ENCODE results near the gene DNAJC16. TPM values are rescaled to one million over a fixed set of nuclear protein-coding genes. Genes with fewer than 3 reads are reported as not detected.

DNAJC16 gene
- total and polyA plus RNA-seq, 9 of the 15 experiments (the other 6 are each of a cell fraction or from before 2014, with no cell fraction given): 6.9 to 16.8 (median 12.8) TPM

DNA sequence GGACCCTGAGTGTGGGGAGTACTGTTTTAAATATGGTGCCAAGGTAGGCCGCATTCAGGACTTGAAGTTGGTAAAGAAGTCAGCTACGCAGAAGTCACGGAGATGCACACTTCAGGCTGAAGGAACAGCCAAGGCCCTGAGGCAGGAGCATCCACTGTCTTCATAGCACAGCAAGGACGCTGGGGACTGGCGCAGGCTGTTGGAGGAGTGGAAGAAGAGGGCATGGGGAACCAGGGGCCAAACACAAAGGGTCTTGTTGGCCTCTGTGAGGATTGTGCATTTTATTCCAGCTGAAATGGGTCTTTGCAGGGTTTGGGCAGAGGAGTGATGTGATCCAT lies 16.6 kb downstream of the DNAJC16 start (continued):
- TF ChIP-seq EP300 (IDR thresholded peaks at IDR 0.05; ENCODE audit: low read length): no peak
- no peak for TF ChIP-seq MXI1 (IDR thresholded peaks at IDR 0.05; ENCODE audit: low read depth, low read length)
- no peak for TF ChIP-seq ATF7 (IDR thresholded peaks at IDR 0.05)
- TF ChIP-seq BRCA1 (IDR thresholded peaks at IDR 0.05): no peak
- no peak for TF ChIP-seq BRCA1 (CRISPR knock-in tag; IDR thresholded peaks at IDR 0.05)
- TF ChIP-seq POLR2B (IDR thresholded peaks at IDR 0.05; ENCODE audit: low read depth, partially characterized antibody): no peak
- 0 out of 2 replicates have a peak, but pooled peaks have one; percentile 2 for TF ChIP-seq RBFOX2 (IDR thresholded peaks at IDR 0.05; ENCODE audit: low read depth, low read length)
- TF ChIP-seq ZNF239 (CRISPR knock-in tag; IDR thresholded peaks at IDR 0.05): no peak
- 0 out of 2 replicates have a peak, but pooled peaks have one; percentile 22 for TF ChIP-seq E2F3 (CRISPR knock-in tag; IDR thresholded peaks at IDR 0.05)
- TF ChIP-seq, protein P1, sequence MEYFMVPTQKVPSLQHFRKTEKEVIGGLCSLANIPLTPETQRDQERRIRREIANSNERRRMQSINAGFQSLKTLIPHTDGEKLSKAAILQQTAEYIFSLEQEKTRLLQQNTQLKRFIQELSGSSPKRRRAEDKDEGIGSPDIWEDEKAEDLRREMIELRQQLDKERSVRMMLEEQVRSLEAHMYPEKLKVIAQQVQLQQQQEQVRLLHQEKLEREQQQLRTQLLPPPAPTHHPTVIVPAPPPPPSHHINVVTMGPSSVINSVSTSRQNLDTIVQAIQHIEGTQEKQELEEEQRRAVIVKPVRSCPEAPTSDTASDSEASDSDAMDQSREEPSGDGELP (CRISPR knock-in tag; IDR thresholded peaks at IDR 0.05; ENCODE audit: borderline replicate concordance): peak; percentile 44; the same call in 1 of the 2 replicates
- no peak for TF ChIP-seq SREBF1 (IDR thresholded peaks at IDR 0.05; ENCODE audit: borderline replicate concordance, low read depth, low read length)
- no peak for TF ChIP-seq NFATC3 (IDR thresholded peaks at IDR 0.05)
- no peak for TF ChIP-seq PTBP1 (IDR thresholded peaks at IDR 0.05; ENCODE audit: low read depth, low read length)
- no peak for TF ChIP-seq ADNP (tag; IDR thresholded peaks at IDR 0.05)
- TF ChIP-seq SMC3 (conservative IDR thresholded peaks at IDR 0.05; ENCODE audit: insufficient read depth, low read depth, low read length): no peak
- no peak for TF ChIP-seq ZNF282 (CRISPR knock-in tag; IDR thresholded peaks at IDR 0.05)
- TF ChIP-seq, protein P2, sequence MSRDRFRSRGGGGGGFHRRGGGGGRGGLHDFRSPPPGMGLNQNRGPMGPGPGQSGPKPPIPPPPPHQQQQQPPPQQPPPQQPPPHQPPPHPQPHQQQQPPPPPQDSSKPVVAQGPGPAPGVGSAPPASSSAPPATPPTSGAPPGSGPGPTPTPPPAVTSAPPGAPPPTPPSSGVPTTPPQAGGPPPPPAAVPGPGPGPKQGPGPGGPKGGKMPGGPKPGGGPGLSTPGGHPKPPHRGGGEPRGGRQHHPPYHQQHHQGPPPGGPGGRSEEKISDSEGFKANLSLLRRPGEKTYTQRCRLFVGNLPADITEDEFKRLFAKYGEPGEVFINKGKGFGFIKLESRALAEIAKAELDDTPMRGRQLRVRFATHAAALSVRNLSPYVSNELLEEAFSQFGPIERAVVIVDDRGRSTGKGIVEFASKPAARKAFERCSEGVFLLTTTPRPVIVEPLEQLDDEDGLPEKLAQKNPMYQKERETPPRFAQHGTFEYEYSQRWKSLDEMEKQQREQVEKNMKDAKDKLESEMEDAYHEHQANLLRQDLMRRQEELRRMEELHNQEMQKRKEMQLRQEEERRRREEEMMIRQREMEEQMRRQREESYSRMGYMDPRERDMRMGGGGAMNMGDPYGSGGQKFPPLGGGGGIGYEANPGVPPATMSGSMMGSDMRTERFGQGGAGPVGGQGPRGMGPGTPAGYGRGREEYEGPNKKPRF (IDR thresholded peaks at IDR 0.05; ENCODE audit: low read depth, low read length): no peak
- TF ChIP-seq, protein P3, sequence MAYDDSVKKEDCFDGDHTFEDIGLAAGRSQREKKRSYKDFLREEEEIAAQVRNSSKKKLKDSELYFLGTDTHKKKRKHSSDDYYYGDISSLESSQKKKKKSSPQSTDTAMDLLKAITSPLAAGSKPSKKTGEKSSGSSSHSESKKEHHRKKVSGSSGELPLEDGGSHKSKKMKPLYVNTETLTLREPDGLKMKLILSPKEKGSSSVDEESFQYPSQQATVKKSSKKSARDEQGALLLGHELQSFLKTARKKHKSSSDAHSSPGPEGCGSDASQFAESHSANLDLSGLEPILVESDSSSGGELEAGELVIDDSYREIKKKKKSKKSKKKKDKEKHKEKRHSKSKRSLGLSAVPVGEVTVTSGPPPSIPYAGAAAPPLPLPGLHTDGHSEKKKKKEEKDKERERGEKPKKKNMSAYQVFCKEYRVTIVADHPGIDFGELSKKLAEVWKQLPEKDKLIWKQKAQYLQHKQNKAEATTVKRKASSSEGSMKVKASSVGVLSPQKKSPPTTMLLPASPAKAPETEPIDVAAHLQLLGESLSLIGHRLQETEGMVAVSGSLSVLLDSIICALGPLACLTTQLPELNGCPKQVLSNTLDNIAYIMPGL (CRISPR knock-in tag; IDR thresholded peaks at IDR 0.05): no peak
- TF ChIP-seq NRF1 (conservative IDR thresholded peaks at IDR 0.05 in 1 of 2, IDR thresholded peaks at IDR 0.05 in 1 of 2): peak in 1 of 2 experiments; percentile 29; a peak in 3 of 4 replicates
- no peak for TF ChIP-seq SAP30 (IDR thresholded peaks at IDR 0.05; ENCODE audit: borderline replicate concordance, insufficient read depth, low read depth, low read length, poor library complexity, severe bottlenecking)
- TF ChIP-seq RAD21 (CRISPR knock-in tag; conservative IDR thresholded peaks at IDR 0.05 in 1 of 2, IDR thresholded peaks at IDR 0.05 in 1 of 2): 0 out of 4 replicates have a peak, but pooled peaks of 1 of the 2 experiments have one; percentile 14
- TF ChIP-seq NR4A1 (CRISPR knock-in tag; IDR thresholded peaks at IDR 0.05): no peak
- no peak for TF ChIP-seq NR4A1 (tag; IDR thresholded peaks at IDR 0.05)
- no peak for TF ChIP-seq TGIF2 (CRISPR knock-in tag; IDR thresholded peaks at IDR 0.05)
- TF ChIP-seq, protein P4, sequence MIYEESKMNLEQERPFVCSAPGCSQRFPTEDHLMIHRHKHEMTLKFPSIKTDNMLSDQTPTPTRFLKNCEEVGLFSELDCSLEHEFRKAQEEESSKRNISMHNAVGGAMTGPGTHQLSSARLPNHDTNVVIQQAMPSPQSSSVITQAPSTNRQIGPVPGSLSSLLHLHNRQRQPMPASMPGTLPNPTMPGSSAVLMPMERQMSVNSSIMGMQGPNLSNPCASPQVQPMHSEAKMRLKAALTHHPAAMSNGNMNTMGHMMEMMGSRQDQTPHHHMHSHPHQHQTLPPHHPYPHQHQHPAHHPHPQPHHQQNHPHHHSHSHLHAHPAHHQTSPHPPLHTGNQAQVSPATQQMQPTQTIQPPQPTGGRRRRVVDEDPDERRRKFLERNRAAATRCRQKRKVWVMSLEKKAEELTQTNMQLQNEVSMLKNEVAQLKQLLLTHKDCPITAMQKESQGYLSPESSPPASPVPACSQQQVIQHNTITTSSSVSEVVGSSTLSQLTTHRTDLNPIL (CRISPR knock-in tag; IDR thresholded peaks at IDR 0.05): no peak

Data from K562 (cell line).